ENCODE data around the gene PPP3CA. TPM values are rescaled to one million over a fixed set of nuclear protein-coding genes. Genes with fewer than 3 reads are reported as not detected.

PPP3CA gene
- total RNA-seq, 1 donor from 2014 or later, result 16.7 TPM

DNA sequence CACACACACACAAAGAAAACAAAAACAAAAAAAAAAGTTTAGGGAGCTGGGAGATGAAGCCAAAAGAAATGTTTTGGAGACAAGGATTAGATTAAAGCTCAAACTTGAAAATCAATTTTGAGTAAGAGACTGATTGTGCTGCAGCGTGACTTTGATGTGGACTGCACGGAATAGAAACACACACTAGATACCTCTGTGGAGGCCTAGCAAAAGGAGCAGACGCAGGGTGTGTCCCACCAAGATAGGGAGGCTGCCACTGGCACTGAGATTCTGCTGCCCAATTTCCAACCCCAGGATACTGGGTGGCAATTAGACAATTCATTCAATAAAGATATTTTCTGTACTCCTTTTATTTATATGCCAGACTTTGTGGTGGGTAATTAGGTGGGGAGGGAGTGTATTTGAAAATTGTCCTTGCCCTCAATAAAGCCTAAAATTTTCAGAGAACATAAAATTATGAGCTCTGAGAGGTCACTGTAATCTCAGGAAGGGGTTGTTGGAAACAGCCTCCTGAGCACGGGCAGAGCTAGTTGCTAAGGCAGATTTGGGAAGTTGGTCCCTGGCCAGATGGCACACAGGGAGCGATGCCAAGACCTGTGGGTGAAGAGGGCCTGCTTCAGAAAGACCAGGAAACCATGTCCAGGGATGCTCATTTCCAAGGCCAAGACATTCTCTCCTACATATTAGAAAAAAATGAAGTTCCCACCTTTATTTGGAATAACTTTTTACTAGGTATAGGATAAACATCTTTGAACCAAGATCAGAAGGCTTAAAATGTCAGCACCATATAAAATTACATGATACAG is 1.9 kb upstream of the PPP3CA start:
- H3K27me3 ChIP-seq (ENCODE audit: low read depth), result no peaks in the 10 kb centered on the region
- H3K27ac ChIP-seq (replicated peaks), result no peak overlapping the region
- intact Hi-C loops (cut with micrococcal nuclease), result loop anchor here (10.0 kb wide), 1 partner anchor 154 kb away; no protein-coding TSS in a partner anchor
- H3K4me3 ChIP-seq, result peak overlapping the region; percentile 93
- H3K36me3 ChIP-seq, result no peaks in the 10 kb centered on the region
- peak; percentile 48 for DNase-seq
- TF ChIP-seq, protein P1, sequence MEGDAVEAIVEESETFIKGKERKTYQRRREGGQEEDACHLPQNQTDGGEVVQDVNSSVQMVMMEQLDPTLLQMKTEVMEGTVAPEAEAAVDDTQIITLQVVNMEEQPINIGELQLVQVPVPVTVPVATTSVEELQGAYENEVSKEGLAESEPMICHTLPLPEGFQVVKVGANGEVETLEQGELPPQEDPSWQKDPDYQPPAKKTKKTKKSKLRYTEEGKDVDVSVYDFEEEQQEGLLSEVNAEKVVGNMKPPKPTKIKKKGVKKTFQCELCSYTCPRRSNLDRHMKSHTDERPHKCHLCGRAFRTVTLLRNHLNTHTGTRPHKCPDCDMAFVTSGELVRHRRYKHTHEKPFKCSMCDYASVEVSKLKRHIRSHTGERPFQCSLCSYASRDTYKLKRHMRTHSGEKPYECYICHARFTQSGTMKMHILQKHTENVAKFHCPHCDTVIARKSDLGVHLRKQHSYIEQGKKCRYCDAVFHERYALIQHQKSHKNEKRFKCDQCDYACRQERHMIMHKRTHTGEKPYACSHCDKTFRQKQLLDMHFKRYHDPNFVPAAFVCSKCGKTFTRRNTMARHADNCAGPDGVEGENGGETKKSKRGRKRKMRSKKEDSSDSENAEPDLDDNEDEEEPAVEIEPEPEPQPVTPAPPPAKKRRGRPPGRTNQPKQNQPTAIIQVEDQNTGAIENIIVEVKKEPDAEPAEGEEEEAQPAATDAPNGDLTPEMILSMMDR (IDR thresholded peaks at IDR 0.05; ENCODE audit: borderline replicate concordance), result no peak
- peaks cover 49% of the 10 kb centered on the region for H3K4me1 ChIP-seq
- H3K9me3 ChIP-seq (replicated peaks), result no peaks in the 10 kb centered on the region

DNA sequence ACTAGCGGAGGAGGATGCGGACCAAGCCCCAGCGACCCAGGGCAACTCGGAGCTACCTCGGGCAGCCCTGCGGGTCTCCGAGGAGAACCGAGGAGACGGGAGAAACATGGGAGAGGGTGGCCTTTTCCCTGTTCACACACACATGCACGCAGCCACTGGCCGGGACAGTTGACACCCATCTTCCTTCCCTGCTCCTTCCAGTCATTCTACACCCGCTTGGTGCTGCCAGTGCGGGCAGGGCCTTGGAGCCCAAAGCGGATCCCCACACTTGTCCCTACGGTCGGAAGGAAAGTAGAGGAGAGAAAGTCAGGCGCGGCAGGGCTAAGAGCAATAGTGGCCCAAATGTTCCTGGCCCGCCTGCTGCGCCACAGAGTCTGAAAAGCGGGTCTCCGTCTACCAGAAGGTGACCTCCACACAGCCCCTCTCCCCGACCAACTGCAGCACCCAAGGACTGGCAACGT is 1.1 kb upstream of the PPP3CA start:
- intact Hi-C loops (cut with micrococcal nuclease), result loop anchor here (10.0 kb wide), 1 partner anchor 154 kb away; no protein-coding TSS in a partner anchor
- no peaks in the 10 kb centered on the region for H3K9me3 ChIP-seq (replicated peaks)
- peak; percentile 23 for DNase-seq
- H3K36me3 ChIP-seq, result no peaks in the 10 kb centered on the region
- H3K4me1 ChIP-seq, result peaks cover 49% of the 10 kb centered on the region
- H3K27me3 ChIP-seq (ENCODE audit: low read depth), result no peaks in the 10 kb centered on the region
- H3K4me3 ChIP-seq, result peak overlapping the region; percentile 93
- H3K27ac ChIP-seq (replicated peaks), result peak overlapping the region; percentile 98
- TF ChIP-seq, protein P1 (IDR thresholded peaks at IDR 0.05; ENCODE audit: borderline replicate concordance), result no peak

DNA sequence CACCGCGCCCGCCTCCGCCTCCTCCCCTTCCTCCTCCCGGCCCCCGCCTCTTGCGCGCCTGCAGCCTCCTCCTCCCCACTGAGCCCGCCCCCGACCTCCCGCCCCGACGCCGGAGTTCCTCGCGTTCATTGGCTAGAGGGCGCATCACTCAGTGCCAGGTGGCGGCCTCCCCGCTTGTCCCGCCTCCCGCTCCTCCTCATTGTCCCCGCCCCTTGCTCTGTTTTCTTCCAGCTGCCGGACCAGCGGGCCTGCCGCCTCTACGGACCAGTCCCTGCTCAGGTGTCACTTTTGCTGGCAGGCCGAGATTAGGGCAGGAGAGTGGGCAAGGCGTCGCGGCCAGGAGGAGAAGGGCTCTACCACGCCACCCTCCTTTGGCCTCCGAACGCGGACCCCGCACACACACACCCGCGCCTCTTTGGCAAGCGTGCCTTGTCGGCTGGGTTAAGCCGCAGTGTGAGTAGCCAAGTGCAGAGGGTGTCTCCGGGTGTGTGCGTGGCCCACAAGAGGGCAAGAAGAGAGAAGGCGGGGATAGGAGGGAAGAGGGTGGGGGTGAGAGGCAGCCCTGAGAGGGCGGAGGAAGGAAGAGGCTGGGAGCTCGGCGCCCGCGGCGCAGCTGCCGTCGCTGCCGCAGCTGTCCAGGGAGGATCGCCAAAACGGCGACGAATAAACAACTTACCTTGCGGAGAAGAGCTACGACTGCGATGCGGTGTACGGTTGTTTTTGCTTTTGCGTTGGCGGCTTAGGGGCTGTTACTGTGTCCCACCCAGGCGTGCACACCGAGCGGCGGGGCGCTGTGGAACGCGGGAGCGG is 436 bp upstream of the PPP3CA start:
- Histone ChIP-seq H3K4me3 (peak overlapping the region; percentile 93), H3K27me3 (ENCODE audit: low read depth) (no peaks in the 10 kb centered on the region), H3K4me1 (peaks cover 49% of the 10 kb centered on the region), H3K36me3 (no peaks in the 10 kb centered on the region), H3K27ac (replicated peaks) (peak overlapping the region; percentile 98), H3K9me3 (replicated peaks) (no peaks in the 10 kb centered on the region)
- DNase-seq, result peak; percentile 99
- intact Hi-C loops (cut with micrococcal nuclease), result loop anchor here (10.0 kb wide), 1 partner anchor 153 kb away; no protein-coding TSS in a partner anchor
- TF ChIP-seq, protein P1 (IDR thresholded peaks at IDR 0.05; ENCODE audit: borderline replicate concordance), result peak; percentile 14

DNA sequence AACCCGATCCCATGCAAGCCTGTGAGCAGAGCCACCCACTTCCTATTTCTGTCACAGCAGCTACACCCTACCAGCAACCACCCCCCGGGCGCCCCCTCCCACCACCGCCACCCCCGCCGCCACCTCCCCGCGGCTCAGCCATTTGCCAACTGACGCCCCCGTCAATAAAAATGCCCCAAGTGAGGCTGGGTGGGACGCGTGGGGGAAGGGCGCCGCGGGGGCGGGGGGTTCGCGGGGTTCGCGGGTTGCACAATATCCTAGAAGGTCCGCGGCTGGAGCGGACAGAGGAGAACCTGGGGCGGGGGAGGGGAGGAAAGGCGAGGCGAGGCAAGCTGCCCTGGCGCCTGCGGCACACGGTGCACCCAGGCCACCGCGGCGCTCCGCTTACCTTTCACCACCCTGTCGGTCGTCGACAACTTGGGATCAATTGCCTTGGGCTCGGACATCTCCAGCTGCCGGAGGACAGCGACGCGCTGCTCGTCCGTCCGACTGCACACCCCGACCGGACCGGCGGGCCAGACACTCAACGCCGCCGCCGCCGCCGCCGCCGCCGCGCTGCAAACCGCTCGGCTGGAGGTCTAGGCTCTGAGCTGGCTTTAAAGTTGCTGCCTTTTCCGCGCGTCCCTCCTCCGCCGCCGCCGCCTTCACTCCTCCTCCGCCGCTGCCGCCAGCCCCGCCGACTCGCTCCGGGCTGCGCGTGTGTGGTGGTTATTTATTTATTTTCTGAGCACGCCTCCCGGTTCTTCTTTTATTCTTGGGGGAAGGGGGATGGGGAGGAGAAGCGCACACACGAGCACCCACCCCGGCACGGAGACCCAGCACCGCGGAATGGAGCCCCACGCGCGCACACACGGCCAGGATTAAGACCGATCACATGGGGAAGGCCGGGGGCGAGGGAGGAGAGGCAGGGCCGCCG is 717 bp downstream of the PPP3CA start:
- Histone ChIP-seq H3K9me3 (replicated peaks) (no peaks in the 10 kb centered on the region), H3K36me3 (no peaks in the 10 kb centered on the region), H3K27ac (replicated peaks) (peak overlapping the region; percentile 98), H3K27me3 (ENCODE audit: low read depth) (no peaks in the 10 kb centered on the region), H3K4me3 (peak overlapping the region; percentile 93), H3K4me1 (peaks cover 49% of the 10 kb centered on the region)
- intact Hi-C loops (cut with micrococcal nuclease), result loop anchor here (10.0 kb wide), 1 partner anchor 152 kb away; no protein-coding TSS in a partner anchor
- TF ChIP-seq, protein P1 (IDR thresholded peaks at IDR 0.05; ENCODE audit: borderline replicate concordance), result no peak
- DNase-seq, result peak; percentile 61
